HG03060 (cell line): ENCODE results near the gene OBSCN.

Experiments
- ATAC-seq: cut with Tn5 transposase; IDR thresholded peaks from one replicate; pipeline ENCODE4 v1.9.1; 2021; ENCODE audit warnings: low read depth, moderate number of reproducible peaks; ENCODE audit not compliant: unreplicated experiment

OBSCN gene

DNA sequence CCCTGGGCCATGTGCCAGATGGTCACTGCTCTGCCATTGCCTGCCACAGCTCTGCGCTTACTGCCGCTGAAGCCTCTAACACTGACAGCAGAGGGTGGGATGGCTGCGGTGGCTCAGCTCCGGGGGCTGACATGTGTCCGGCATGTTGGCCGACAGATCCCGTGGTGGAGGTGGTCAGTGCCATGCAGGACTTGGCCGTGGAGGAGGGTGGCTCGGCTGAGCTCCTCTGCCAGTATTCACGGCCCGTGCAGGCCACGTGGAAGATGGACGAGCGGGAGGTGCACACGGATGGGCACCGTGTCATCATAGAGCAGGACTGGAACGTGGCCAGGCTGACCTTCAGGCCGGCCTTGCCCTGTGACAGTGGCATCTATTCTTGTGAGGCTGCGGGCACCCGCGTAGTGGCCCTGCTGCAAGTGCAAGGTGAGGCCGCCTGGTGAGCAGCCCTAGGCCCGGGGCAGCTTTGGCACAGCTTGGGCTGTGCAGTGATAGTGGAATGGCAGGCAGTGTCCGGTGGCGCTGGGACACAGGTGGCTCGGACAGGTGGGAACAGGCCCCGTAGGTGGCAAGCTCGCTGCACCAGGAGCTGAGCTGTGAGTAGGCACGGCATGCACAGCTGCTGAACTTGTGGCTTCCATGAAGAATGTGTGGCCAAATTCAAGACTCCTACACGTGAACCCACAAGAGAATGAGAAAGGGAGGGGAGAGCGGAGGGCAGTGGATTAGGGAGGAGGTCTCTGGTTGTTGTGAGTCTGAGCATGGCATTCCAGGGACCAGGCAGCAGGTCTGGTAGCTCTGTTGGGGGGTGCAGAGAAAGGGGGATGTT lies 107.0 kb downstream of the OBSCN start:
- no peak for ATAC-seq

GRCh38 chr1:228315484-228315944 lies 107.7 kb downstream of the OBSCN start:
- ATAC-seq, result no peak

DNA sequence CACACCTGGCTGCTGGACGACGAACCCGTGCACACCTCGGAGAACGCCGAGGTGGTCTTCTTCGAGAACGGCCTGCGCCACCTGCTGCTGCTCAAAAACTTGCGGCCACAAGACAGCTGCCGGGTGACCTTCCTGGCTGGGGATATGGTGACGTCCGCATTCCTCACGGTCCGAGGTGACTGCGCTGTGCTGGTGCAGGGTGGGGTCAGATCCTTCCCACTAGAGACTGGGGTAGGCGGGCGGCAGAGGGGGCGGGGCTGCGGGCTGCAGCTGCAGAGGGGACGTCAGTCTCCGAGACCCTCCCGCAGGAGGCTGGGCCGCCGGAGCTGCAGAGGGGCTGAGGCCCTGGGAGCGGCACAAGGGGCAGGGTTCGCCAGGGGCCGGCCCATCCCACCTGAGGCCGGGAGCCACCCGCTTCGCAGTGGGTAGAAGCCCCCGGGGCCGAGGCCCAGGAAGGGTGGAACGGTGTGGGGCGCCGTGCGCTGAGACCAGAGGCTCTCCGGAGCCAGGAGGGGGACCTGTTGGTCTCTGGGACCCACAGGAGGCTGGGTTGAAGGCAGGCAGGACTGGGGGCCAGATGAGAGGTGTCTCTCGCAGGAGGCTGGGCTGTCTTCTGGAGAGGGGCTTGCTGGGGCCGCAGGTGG lies 108.2 kb downstream of the OBSCN start:
- ATAC-seq, result no peak

GRCh38 chr1:228316589-228317387 lies 108.9 kb downstream of the OBSCN start:
- ATAC-seq, result no peak

- no peak for ATAC-seq
Measured at GRCh38 chr1:228317411-228317828, 109.6 kb downstream of the OBSCN start.

DNA sequence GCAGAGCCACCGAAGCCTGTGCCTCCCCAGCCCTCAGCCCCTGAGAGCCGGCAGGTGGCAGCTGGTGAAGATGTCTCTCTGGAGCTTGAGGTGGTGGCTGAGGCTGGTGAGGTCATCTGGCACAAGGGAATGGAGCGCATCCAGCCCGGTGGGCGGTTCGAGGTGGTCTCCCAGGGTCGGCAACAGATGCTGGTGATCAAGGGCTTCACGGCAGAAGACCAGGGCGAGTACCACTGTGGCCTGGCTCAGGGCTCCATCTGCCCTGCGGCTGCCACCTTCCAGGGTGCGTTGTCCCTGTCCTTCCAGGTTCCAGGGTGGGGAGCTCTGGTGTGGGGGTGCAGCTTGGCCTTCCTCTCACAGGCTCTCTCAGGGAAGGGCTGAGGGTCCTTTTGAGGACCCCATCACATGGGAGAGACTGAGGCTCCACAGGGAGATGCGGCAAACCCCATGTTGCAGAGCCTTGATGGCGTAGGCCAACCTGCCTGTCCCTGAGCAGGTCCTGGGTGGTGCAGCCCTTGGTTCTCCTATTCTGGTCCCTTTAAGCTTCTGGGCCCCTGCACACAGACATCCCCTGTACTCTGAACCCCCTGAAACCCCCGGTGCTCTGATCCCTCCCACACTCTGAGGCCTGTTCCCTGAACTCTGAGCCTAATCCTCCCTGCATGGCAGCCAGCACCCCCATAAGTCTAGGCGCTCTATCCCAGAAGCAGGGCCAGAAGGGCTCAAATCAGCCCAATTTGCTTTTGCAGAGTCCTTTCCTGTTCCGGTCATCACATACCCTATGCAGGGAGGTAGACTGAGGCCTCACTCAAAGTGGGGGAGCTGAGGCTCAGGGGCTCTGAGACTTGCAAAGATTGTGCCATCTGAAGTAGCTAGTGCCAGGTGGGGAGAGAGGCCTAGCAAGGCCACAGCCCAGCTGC lies 110.3 kb downstream of the OBSCN start:
- ATAC-seq, result no peak

DNA sequence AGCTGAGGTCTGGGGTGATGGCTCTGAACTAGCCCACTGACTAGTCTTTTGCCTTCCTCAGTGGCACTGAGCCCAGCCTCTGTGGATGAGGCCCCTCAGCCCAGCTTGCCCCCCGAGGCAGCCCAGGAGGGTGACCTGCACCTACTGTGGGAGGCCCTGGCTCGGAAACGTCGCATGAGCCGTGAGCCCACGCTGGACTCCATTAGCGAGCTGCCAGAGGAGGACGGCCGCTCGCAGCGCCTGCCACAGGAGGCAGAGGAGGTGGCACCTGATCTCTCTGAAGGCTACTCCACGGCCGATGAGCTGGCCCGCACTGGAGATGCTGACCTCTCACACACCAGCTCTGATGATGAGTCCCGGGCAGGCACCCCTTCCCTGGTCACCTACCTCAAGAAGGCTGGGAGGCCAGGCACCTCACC lies 111.0 kb downstream of the OBSCN start:
- ATAC-seq, result no peak

DNA sequence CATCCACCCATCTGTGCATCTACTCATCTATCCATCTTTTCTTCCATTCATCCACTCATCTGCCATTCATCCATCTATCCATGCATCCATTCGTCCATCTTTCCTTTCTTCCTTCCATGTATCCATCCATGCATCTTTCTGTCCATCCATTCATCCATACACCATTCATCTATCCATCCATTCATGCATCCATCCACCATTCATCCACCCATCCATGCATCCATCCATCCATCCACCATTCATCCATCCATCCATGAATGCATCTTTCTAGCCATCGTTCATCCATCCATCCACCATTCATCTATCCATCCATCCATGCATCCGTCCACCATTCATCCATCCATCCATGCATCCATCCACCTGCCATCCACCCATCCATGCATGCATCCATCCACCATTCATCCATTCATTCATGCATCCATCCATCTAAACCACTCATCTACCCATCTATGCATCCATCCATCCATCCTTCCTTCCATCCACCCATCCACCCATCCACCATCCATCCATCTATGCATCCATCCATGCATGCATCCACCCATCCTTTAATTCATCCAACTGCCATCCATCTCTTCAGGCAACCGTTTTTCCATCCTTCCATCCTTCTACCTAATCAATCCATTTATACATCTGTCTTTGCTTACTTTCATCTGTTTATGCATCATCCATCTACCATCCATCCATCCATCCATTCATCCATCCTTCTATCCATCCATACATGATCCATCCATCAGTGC lies 111.7 kb downstream of the OBSCN start:
- no peak for ATAC-seq

DNA sequence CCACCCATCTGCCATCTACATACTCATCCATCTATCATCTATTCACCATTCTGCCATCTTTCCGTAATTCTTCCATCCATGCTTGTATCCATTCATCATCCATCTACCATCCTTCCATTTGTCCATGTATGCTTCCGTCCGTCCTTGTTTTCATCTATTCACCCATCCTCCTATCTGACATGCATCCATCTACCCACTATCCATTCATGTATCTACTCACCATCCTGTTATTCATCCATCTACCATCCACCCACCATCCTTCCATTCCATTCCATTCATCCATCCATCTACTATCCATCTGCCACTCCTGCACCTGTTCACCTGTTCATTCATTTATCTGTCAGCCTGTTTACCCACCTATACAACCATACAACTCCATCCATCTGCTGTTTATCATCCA lies 112.5 kb downstream of the OBSCN start:
- no peak for ATAC-seq

DNA sequence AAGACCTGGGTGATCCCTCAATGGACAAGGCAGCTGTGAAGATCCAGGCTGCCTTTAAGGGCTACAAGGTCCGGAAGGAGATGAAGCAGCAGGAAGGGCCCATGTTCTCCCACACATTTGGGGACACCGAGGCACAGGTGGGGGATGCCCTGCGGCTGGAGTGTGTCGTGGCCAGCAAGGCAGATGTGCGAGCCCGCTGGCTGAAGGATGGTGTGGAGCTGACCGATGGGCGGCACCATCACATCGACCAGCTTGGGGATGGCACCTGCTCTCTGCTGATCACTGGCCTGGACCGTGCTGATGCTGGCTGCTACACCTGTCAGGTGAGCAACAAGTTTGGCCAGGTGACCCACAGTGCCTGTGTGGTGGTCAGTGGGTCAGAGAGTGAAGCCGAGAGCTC lies 113.6 kb downstream of the OBSCN start:
- ATAC-seq, result no peak

GRCh38 chr1:228321895-228322294 lies 114.1 kb downstream of the OBSCN start:
- no peak for ATAC-seq

DNA sequence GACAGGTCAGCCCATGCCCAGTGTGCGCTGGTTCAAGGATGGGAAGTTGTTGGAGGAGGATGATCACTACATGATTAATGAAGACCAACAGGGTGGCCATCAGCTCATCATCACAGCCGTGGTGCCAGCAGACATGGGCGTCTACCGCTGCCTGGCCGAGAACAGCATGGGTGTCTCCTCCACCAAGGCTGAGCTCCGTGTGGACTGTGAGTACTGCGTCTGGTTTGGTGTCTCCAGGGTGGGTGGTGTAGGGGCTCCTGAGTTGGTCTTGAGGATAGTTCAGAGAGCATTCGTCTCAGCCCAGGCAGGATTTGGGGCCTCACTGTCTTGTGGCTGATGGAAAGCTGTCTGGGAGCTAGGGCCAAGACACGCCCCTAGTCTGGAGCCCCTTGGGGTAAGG lies 115.6 kb downstream of the OBSCN start:
- ATAC-seq, result no peak

GRCh38 chr1:228325267-228325666 lies 117.4 kb downstream of the OBSCN start:
- no peak for ATAC-seq

- no peak for ATAC-seq
Measured at GRCh38 chr1:228329887-228330286, 122.0 kb downstream of the OBSCN start.

GRCh38 chr1:228332797-228333738 lies 125.2 kb downstream of the OBSCN start:
- ATAC-seq, result no peak

GRCh38 chr1:228333739-228334115 lies 125.9 kb downstream of the OBSCN start:
- ATAC-seq, result no peak

GRCh38 chr1:228334226-228334935 lies 126.5 kb downstream of the OBSCN start:
- ATAC-seq, result no peak

DNA sequence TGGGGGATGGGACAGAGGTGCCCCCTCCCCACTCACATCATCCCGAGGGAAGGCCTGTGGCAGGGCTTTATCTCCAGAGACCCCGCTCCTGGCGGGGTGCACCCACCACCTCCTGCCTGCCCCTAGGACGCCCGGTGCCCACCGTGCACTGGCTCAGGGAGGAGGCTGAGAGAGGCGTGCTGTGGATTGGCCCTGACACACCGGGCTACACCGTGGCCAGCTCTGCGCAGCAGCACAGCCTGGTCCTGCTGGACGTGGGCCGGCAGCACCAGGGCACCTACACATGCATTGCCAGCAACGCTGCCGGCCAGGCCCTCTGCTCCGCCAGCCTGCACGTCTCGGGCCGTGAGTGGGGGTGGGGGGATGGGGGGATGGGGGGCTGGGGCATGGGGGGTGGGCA lies 127.1 kb downstream of the OBSCN start:
- no peak for ATAC-seq
